Measurements from ENCODE around the gene ST6GALNAC4.
A peak's percentile ranks its signal among the peaks of the same experiment; 100 is the strongest.
"Not testable (repeated sequence)": the region's sequence is repeated elsewhere in the genome, so short reads cannot be mapped to it uniquely, and the experiment has no call there.

The ST6GALNAC4 gene

GRCh38 chr9:127872369-127873222 is 44.2 kb downstream of the ST6GALNAC4 start:
- DNase-seq (ENCODE audit: low read depth in 3 of 3): no peak

DNA sequence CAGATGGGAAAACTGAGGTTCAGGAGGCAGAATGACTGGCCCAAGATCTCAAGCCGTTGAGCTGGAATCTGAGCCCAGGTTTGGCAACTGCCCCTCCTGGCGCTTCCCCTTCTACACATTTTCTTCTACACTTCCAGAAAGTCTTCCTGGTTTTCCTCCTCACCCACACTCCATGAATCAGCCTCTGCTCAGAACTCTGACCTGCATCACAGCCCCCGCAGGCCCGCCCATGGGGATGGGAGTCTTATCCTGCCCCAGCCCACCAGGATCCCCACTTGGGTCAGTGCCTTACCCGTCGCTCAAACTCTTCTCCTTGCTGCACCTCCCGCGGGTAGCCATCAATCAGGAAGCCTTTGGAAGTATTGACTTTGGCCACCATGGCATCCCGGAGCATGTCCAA is 45.3 kb downstream of the ST6GALNAC4 start:
- no peak for DNase-seq (ENCODE audit: low read depth in 3 of 3)

DNA sequence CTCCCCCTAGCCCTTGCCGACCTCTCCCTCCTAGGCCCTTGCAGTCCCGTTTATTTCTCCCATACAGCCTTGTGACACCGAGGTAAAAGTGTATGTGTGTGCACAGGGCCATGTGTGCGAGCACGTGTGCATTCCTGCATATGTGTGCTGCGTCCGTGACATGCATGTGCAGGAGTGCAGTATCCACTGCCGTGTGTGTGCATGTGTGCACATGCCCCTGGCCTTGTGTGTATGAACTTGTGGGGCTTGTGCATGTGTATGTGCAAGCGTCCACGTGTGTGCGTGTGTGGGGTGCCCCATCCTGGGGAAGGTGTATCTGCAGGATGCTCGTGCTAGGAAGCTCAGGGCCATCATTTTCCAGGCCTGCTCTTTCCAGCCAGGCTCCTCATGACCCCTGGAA is 46.0 kb downstream of the ST6GALNAC4 start:
- DNase-seq (ENCODE audit: low read depth in 3 of 3): no peak

- not testable (repeated sequence) for DNase-seq (ENCODE audit: low read depth in 3 of 3)
These were observed 46.7 kb downstream of the ST6GALNAC4 start for GRCh38 chr9:127870153-127870491.

DNA sequence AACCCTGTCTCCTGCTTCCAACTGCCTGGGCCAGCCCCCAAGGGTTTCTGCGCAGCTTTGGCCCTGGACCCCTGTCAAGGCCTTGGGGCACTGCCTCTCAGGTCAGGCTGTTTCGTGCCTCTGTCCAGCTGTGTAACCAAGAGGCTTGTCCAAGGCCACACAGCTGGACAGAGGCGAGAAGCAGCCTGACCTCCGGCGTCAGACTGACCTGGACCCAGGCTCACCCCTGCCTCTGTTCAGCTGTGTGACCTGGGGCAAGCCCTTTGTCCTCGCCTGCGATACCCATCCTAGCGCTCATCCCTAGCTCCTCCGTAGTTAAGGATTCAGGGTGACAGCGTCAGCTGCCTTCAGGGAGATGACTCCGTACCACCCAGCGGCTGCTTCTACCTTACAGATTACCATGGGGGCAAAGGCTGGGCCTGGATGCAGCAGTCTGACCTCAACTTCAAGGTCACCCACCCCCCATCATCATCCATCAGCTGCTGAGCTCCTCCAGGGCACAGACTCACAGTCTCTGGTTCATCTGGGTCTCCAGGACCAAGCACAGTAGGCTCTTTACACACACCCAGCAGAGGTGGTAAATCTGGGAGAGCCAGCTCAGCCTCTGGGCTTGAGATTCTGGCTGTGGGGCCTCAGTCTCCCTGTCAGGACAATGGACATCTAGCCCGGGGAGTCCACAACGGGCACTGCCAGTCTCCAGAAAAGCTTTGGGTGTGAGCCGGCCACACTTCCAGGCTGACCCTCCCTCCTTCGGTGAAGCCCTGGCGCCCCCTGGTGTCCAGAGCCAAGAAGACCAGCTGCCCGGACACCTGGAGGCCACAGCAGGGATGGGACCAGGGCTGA is 47.3 kb downstream of the ST6GALNAC4 start:
- DNase-seq (ENCODE audit: low read depth in 3 of 3): peak; percentile 62 to 84 (median 70)

DNA sequence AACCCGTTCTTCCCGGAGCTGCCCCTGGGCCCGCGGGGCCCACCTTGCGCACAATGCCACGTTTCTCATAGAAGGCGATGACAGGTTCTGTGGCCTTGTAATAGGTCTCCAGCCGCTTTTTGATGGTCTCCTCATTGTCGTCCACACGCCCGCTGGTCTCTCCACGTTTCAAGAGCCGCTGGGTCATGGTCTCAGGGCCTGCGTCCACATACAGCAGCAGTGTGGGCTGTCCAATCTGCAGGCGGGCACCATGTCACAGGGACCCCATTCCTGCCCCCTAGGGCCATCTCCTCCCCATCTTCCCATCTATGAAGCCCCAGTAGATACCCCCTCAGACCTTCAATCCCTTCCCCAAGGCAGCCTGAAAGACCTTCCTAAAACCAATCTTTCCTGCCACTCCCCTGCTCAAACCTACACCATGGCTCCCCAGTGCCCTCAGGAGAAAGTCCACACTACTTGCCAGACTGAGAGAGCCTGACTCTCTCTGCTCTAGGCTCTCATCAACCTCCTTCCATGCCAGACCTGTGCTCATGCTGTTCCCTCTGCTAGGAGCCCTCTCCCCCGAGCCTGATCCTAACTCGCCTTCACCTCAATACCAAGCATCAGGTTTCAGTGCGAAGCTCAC is 48.5 kb downstream of the ST6GALNAC4 start:
- DNase-seq (ENCODE audit: low read depth in 3 of 3): no peak

DNA sequence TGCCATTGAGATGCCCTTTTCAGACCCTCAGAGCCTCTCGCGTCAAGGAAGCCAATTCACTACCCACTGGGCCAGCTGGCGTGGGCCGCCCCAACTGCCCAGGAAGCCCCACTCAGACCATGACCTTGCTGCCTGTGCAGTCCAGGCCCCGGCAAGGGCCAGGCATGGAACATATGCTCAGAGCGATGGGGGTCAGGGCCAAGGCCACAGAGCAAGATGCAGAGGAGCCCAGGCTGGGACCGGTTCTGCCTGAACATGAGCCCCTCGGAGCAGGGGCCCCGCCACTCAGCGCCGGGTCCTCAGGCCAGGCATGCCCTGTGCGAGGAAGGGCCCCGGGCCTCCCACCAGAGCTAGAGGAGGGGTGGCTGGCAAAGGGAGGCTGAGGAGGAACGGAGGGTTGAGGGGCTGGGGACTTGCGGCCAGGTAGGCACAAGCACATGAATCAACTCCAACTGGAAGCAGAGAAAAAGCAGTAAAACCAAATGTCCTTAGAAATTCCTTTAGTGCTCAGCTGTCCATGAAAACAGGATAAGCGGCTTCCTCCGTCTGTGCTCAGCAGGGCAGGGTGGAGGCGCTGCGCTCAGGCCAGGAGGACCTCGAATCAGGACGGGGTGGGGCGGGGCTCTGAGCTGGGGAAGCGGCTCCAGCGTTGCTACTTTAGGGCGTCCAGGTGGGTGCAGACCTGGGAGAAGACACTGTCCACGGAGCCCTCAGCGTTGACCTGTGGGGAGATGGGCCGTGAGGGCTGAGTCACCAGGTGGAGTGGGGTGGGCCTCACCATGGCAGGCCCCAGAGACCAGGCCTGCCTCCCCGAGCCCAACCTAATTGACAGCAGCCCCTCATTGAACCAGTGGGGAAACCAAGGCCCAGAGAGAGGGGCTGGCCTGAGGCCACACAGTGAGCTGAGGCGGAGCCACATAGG is 49.2 kb downstream of the ST6GALNAC4 start:
- DNase-seq (ENCODE audit: low read depth in 3 of 3): no peak

- no peak for DNase-seq (ENCODE audit: low read depth in 3 of 3)
These were observed 50.3 kb downstream of the ST6GALNAC4 start for GRCh38 chr9:127866535-127866934.

GRCh38 chr9:127865645-127866464 is 51.0 kb downstream of the ST6GALNAC4 start:
- DNase-seq (ENCODE audit: low read depth in 3 of 3): peak in 1 of 3 experiments; percentile 16

DNA sequence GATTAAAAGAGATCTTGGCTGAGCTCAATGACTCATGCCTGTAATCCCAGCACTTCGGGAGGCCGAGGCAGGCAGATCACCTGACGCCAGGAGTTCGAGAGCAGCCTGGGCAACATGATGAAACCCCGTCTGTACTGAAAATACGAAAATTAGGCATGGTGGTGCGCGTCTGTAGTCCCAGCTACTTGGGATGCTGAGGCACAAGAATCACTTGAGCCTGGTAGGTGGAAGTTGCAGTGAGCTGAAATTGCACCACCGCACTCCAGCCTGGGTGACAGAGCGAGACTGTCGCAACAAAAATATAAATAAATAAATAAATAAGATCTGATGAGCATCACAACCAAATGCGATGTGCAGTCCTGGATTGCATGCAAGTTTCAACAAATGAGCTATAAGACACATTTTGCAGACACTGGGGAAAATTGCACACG is 53.6 kb downstream of the ST6GALNAC4 start:
- no peak for DNase-seq (ENCODE audit: low read depth in 3 of 3)

DNA sequence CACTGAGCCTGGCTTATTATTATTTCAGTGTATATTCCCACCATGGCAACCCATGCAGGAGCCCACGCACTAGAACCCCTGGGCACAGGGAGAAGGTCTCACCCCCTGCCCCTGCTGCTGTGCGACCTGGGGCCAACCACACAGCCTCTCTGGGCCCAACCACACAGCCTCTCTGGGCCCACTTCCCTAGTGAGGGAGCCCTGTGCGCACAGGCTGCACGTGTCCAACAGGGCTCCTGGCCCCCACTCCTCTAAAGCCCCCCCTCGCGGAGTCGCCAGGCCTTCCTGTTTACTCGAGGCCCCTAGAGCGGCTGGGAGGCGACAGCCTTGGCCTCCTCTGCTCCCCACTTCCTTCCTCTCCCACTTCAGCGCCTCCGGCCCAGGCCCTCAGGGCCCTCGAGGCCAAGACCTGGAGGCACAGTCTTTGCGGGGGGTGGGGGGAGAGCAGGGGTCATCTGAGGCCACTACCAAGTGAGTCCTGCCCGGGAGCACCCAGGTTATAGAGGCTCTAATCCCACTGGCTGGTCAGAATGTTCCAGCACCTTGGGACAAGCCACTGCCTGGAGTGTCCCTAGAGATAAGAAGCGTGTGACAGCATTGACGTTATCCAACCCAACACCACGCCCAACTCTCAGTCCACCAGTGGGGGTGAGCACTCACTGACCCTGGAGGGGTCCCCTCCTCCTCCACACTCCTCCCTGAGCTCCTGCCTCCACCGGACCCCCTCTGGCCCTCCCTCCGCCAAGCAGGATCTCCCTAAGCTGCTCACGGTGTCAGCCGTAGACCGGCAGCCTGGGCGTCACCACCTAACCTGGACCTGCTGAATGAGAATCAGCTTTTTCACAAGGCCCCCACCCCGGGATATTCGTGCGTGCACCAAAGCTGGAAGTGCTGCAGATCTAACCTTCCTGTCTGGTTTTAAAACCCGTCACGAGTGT is 54.5 kb downstream of the ST6GALNAC4 start:
- DNase-seq (ENCODE audit: low read depth in 3 of 3): no peak

GRCh38 chr9:127860779-127861178 is 56.1 kb downstream of the ST6GALNAC4 start:
- no peak for DNase-seq (ENCODE audit: low read depth in 3 of 3)

DNA sequence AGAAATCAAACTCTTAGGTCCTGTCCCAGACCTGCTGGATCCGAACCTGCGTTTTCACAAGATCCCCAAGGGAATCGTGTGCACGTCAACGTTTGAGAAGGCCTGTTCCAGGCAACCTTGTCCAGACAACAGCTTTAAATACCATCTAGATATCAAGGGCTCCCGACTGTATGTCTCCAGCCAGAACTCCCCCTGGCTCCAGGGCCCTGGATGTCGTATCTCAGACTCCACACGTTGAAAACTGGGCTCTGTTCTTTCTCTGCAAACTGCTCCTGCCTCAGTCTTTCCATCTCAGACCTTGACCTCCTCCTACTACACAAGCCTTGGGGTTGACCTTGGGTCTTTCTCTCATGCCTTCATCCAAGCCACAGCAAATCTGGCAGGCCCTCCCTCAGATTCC is 56.6 kb downstream of the ST6GALNAC4 start:
- no peak for DNase-seq (ENCODE audit: low read depth in 3 of 3)

DNA sequence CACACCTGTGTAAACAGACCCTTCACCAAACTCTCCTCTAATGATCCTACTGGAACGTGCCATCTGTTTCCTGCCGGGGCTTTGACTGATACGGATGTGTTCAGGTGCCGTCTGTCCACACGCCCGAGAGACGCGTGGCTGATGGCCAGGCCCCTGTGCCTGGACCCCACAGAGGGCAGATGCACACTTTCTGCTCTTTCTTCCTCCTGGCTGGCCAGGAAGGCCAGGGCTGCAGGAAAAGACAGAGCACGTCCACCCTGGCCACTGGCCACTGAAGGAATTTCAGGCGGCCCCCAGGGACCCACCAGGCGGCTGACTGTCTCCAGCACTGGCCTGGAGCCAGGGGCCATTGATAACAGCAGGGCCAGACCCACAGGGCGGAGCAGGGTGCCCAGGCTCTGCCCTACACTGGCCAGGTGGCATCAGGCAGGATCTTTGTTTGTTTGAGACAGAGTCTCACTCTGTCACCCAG is 58.8 kb downstream of the ST6GALNAC4 start:
- no peak for DNase-seq (ENCODE audit: low read depth in 3 of 3)
